Retinal pigment epithelial cell (primary cell): Measurements from ENCODE around the gene SMAD5.

Source experiments
- DNase-seq: peaks from one replicate; pipeline ENCODE4 v3.0.0-alpha.2; 2010; ENCODE audit warnings: low read depth
- H3K4me3 ChIP-seq: 2 replicates; pipeline ENCODE4 v1.5.1; 2011; ENCODE audit warnings: mild to moderate bottlenecking, low read length, control low read depth, moderate library complexity
- CTCF ChIP-seq: conservative IDR thresholded peaks from 2 replicates; pipeline ENCODE4 v1.5.1; 2011; ENCODE audit warnings: low read depth, low read length, control low read depth, inconsistent platforms

SMAD5 gene

GRCh38 chr5:136166909-136167308 is 34.3 kb downstream of the SMAD5 start:
- no peak for TF ChIP-seq CTCF
- no peak overlapping the region for H3K4me3 ChIP-seq
- no peak for DNase-seq

- no peak for DNase-seq
- no peak for TF ChIP-seq CTCF
Observed at GRCh38 chr5:136169218-136169617, 36.6 kb downstream of the SMAD5 start.

GRCh38 chr5:136174021-136174659 is 41.5 kb downstream of the SMAD5 start:
- DNase-seq: peak; percentile 12
- H3K4me3 ChIP-seq: no peak overlapping the region
- TF ChIP-seq CTCF: peak; percentile 71

More at GRCh38 chr5:136169218-136169617, 36.6 kb downstream of the SMAD5 start:
- no peak overlapping the region for H3K4me3 ChIP-seq

GRCh38 chr5:136182618-136183017 is 50.0 kb downstream of the SMAD5 start:
- no peak overlapping the region for H3K4me3 ChIP-seq
- TF ChIP-seq CTCF: no peak
- no peak for DNase-seq

GRCh38 chr5:136185974-136186665 is 53.5 kb downstream of the SMAD5 start:
- DNase-seq: no peak
- TF ChIP-seq CTCF: no peak
- no peak overlapping the region for H3K4me3 ChIP-seq

- no peak for DNase-seq
- no peak for TF ChIP-seq CTCF
- H3K4me3 ChIP-seq: no peak overlapping the region
Observed at GRCh38 chr5:136186796-136187195, 54.2 kb downstream of the SMAD5 start.

- no peak for DNase-seq
- no peak overlapping the region for H3K4me3 ChIP-seq
- TF ChIP-seq CTCF: no peak
Observed at GRCh38 chr5:136188859-136189258, 56.2 kb downstream of the SMAD5 start.
